ENCODE results near the gene ABCC1.

Gene ABCC1

GRCh38 chr16:15950869-15951268 lies 1.5 kb downstream of the ABCC1 start:
- H3K36me3 ChIP-seq (ENCODE audit: control insufficient read depth in 1 of 2, insufficient read depth in 2 of 2, low read length in 2 of 2): no peaks in the 10 kb centered on the region
- no peak overlapping the region for H3K4me3 ChIP-seq (ENCODE audit: low read depth, low read length)
- H3K79me1 ChIP-seq (ENCODE audit: low read length): peaks cover 10% of the 10 kb centered on the region
- H3K9ac ChIP-seq (ENCODE audit: low read length): no peak overlapping the region
- peaks cover 8% of the 10 kb centered on the region for H3K79me2 ChIP-seq (ENCODE audit: control insufficient read depth, insufficient read depth, low read length, poor library complexity)
- no peak overlapping the region for H2AFZ ChIP-seq (ENCODE audit: insufficient read depth, low read length, poor library complexity)
- no peaks in the 10 kb centered on the region for H3K9me3 ChIP-seq (ENCODE audit: insufficient read depth, low read depth, low read length)
- no peak overlapping the region for H2BK12ac ChIP-seq (ENCODE audit: low read length)
- H2AK5ac ChIP-seq (ENCODE audit: low read length): no peak overlapping the region
- no peak overlapping the region for H2BK5ac ChIP-seq (ENCODE audit: low read depth, low read length, poor library complexity)
- H4K8ac ChIP-seq (ENCODE audit: low read depth, low read length): no peak overlapping the region
- H2BK120ac ChIP-seq (ENCODE audit: insufficient read depth, low read length, poor library complexity): no peak overlapping the region
- no peak overlapping the region for H3K27ac ChIP-seq (ENCODE audit: low read depth, low read length)
- no peak overlapping the region for H4K91ac ChIP-seq (ENCODE audit: low read depth, low read length)
- H3K14ac ChIP-seq (ENCODE audit: low read length): no peak overlapping the region
- no peak overlapping the region for H4K12ac ChIP-seq (ENCODE audit: low read depth, low read length)
- DNase-seq: no peak
- H3K23ac ChIP-seq (ENCODE audit: low read length): no peak overlapping the region
- H3K4me1 ChIP-seq (ENCODE audit: control insufficient read depth in 1 of 2, insufficient read depth in 2 of 2, low read length in 2 of 2): peaks cover 5 to 11% of the 10 kb centered on the region in 2 experiments
- peak overlapping the region; percentile 75 for H3K4me2 ChIP-seq (ENCODE audit: low read length)
- H3K27me3 ChIP-seq (ENCODE audit: insufficient read depth, low read length): no peaks in the 10 kb centered on the region
- H3K18ac ChIP-seq (ENCODE audit: low read length): no peak overlapping the region
- H3K4ac ChIP-seq (ENCODE audit: low read depth, low read length): peak overlapping the region; percentile 65

- H4K12ac ChIP-seq (ENCODE audit: low read depth, low read length): no peak overlapping the region
- H3K14ac ChIP-seq (ENCODE audit: low read length): no peak overlapping the region
- H3K9me3 ChIP-seq (ENCODE audit: insufficient read depth, low read depth, low read length): no peaks in the 10 kb centered on the region
- H3K23ac ChIP-seq (ENCODE audit: low read length): no peak overlapping the region
- H2BK12ac ChIP-seq (ENCODE audit: low read length): no peak overlapping the region
- H3K27ac ChIP-seq (ENCODE audit: low read depth, low read length): no peak overlapping the region
- no peak overlapping the region for H4K8ac ChIP-seq (ENCODE audit: low read depth, low read length)
- no peak overlapping the region for H2BK5ac ChIP-seq (ENCODE audit: low read depth, low read length, poor library complexity)
- no CpG with 5 or more reads among the region's 8 CpGs for WGBS (ENCODE audit: extremely low coverage, insufficient coverage, insufficient read length)
- peaks cover 8% of the 10 kb centered on the region for H3K79me2 ChIP-seq (ENCODE audit: control insufficient read depth, insufficient read depth, low read length, poor library complexity)
- H3K27me3 ChIP-seq (ENCODE audit: insufficient read depth, low read length): no peaks in the 10 kb centered on the region
- H2BK120ac ChIP-seq (ENCODE audit: insufficient read depth, low read length, poor library complexity): no peak overlapping the region
- no peak overlapping the region for H3K18ac ChIP-seq (ENCODE audit: low read length)
- peak overlapping the region; percentile 39 for H3K4ac ChIP-seq (ENCODE audit: low read depth, low read length)
- DNase-seq: no peak
- no peak overlapping the region for H3K9ac ChIP-seq (ENCODE audit: low read length)
- H3K4me2 ChIP-seq (ENCODE audit: low read length): no peak overlapping the region
- H3K4me1 ChIP-seq (ENCODE audit: control insufficient read depth in 1 of 2, insufficient read depth in 2 of 2, low read length in 2 of 2): peaks cover 5 to 11% of the 10 kb centered on the region in 2 experiments
- H3K36me3 ChIP-seq (ENCODE audit: control insufficient read depth in 1 of 2, insufficient read depth in 2 of 2, low read length in 2 of 2): no peaks in the 10 kb centered on the region
- no peak overlapping the region for H4K91ac ChIP-seq (ENCODE audit: low read depth, low read length)
- H2AK5ac ChIP-seq (ENCODE audit: low read length): no peak overlapping the region
- H3K4me3 ChIP-seq (ENCODE audit: low read depth, low read length): no peak overlapping the region
- no peak overlapping the region for H2AFZ ChIP-seq (ENCODE audit: insufficient read depth, low read length, poor library complexity)
- H3K79me1 ChIP-seq (ENCODE audit: low read length): peaks cover 10% of the 10 kb centered on the region
These were observed 2.4 kb downstream of the ABCC1 start for GRCh38 chr16:15951852-15952251.

GRCh38 chr16:15952265-15952711 lies 2.9 kb downstream of the ABCC1 start:
- Histone ChIP-seq H3K4ac (ENCODE audit: low read depth, low read length) (no peak overlapping the region), H3K4me2 (ENCODE audit: low read length) (no peak overlapping the region), H3K4me3 (ENCODE audit: low read depth, low read length) (no peak overlapping the region), H3K18ac (ENCODE audit: low read length) (no peak overlapping the region), H3K36me3 (ENCODE audit: control insufficient read depth in 1 of 2, insufficient read depth in 2 of 2, low read length in 2 of 2) (no peaks in the 10 kb centered on the region), H3K4me1 (ENCODE audit: control insufficient read depth in 1 of 2, insufficient read depth in 2 of 2, low read length in 2 of 2) (peaks cover 5 to 11% of the 10 kb centered on the region in 2 experiments), H2BK12ac (ENCODE audit: low read length) (no peak overlapping the region), H3K79me2 (ENCODE audit: control insufficient read depth, insufficient read depth, low read length, poor library complexity) (peaks cover 8% of the 10 kb centered on the region), H3K9ac (ENCODE audit: low read length) (no peak overlapping the region), H3K23ac (ENCODE audit: low read length) (no peak overlapping the region), H3K9me3 (ENCODE audit: insufficient read depth, low read depth, low read length) (no peaks in the 10 kb centered on the region), H2BK120ac (ENCODE audit: insufficient read depth, low read length, poor library complexity) (no peak overlapping the region), H2BK5ac (ENCODE audit: low read depth, low read length, poor library complexity) (no peak overlapping the region), H4K8ac (ENCODE audit: low read depth, low read length) (no peak overlapping the region), H4K91ac (ENCODE audit: low read depth, low read length) (no peak overlapping the region), H3K27ac (ENCODE audit: low read depth, low read length) (no peak overlapping the region), H4K12ac (ENCODE audit: low read depth, low read length) (no peak overlapping the region), H3K27me3 (ENCODE audit: insufficient read depth, low read length) (no peaks in the 10 kb centered on the region), H3K14ac (ENCODE audit: low read length) (no peak overlapping the region), H2AK5ac (ENCODE audit: low read length) (no peak overlapping the region), H2AFZ (ENCODE audit: insufficient read depth, low read length, poor library complexity) (no peak overlapping the region), H3K79me1 (ENCODE audit: low read length) (peaks cover 10% of the 10 kb centered on the region)
- no CpG with 5 or more reads among the region's 5 CpGs for WGBS (ENCODE audit: extremely low coverage, insufficient coverage, insufficient read length)
- DNase-seq: no peak

GRCh38 chr16:15953477-15953876 lies 4.1 kb downstream of the ABCC1 start:
- H3K4ac ChIP-seq (ENCODE audit: low read depth, low read length): peak overlapping the region; percentile 26
- no peak for DNase-seq
- no peak overlapping the region for H4K91ac ChIP-seq (ENCODE audit: low read depth, low read length)
- no peak overlapping the region for H2AK5ac ChIP-seq (ENCODE audit: low read length)
- H4K12ac ChIP-seq (ENCODE audit: low read depth, low read length): no peak overlapping the region
- no peak overlapping the region for H2BK12ac ChIP-seq (ENCODE audit: low read length)
- no peak overlapping the region for H3K4me3 ChIP-seq (ENCODE audit: low read depth, low read length)
- no peak overlapping the region for H3K4me2 ChIP-seq (ENCODE audit: low read length)
- no peaks in the 10 kb centered on the region for H3K27me3 ChIP-seq (ENCODE audit: insufficient read depth, low read length)
- no CpG with 5 or more reads among the region's 8 CpGs for WGBS (ENCODE audit: extremely low coverage, insufficient coverage, insufficient read length)
- H2BK120ac ChIP-seq (ENCODE audit: insufficient read depth, low read length, poor library complexity): no peak overlapping the region
- H3K9me3 ChIP-seq (ENCODE audit: insufficient read depth, low read depth, low read length): no peaks in the 10 kb centered on the region
- H3K9ac ChIP-seq (ENCODE audit: low read length): no peak overlapping the region
- no peak overlapping the region for H4K8ac ChIP-seq (ENCODE audit: low read depth, low read length)
- H3K14ac ChIP-seq (ENCODE audit: low read length): no peak overlapping the region
- H3K4me1 ChIP-seq (ENCODE audit: control insufficient read depth in 1 of 2, insufficient read depth in 2 of 2, low read length in 2 of 2): peaks cover 5 to 11% of the 10 kb centered on the region in 2 experiments
- no peak overlapping the region for H3K27ac ChIP-seq (ENCODE audit: low read depth, low read length)
- H3K23ac ChIP-seq (ENCODE audit: low read length): no peak overlapping the region
- H2BK5ac ChIP-seq (ENCODE audit: low read depth, low read length, poor library complexity): no peak overlapping the region
- peaks cover 10% of the 10 kb centered on the region for H3K79me1 ChIP-seq (ENCODE audit: low read length)
- H3K36me3 ChIP-seq (ENCODE audit: control insufficient read depth in 1 of 2, insufficient read depth in 2 of 2, low read length in 2 of 2): no peaks in the 10 kb centered on the region
- no peak overlapping the region for H2AFZ ChIP-seq (ENCODE audit: insufficient read depth, low read length, poor library complexity)
- peaks cover 8% of the 10 kb centered on the region for H3K79me2 ChIP-seq (ENCODE audit: control insufficient read depth, insufficient read depth, low read length, poor library complexity)
- H3K18ac ChIP-seq (ENCODE audit: low read length): no peak overlapping the region

Measured in trophoblast cell (in vitro differentiated cells and primary cell).